IPS-20b (cell line): ENCODE results near the gene PTPN20.

ENCODE experiments used
- H3K27ac ChIP-seq: one replicate; pipeline ENCODE4 v1.5.1; 2013; ENCODE audit warnings: low read length
- H3K27me3 ChIP-seq: 2 replicates; pipeline ENCODE4 v1.6.1; 2013; ENCODE audit warnings: mild to moderate bottlenecking, low read length, inconsistent platforms; ENCODE audit not compliant: insufficient read depth
- H3K36me3 ChIP-seq: 2 replicates; pipeline ENCODE4 v1.6.1; 2013; ENCODE audit warnings: low read depth, mild to moderate bottlenecking, inconsistent platforms, low read length, moderate library complexity; ENCODE audit not compliant: insufficient read depth
- H3K4me1 ChIP-seq: 2 replicates; pipeline ENCODE4 v1.6.1; 2013; ENCODE audit warnings: mild to moderate bottlenecking, control low read depth, inconsistent platforms, low read length, moderate library complexity; ENCODE audit not compliant: insufficient read depth
- H3K4me3 ChIP-seq: 2 replicates; pipeline ENCODE4 v1.5.1; 2013; ENCODE audit warnings: mild to moderate bottlenecking, low read length, inconsistent platforms
- H3K9ac ChIP-seq: 2 replicates; pipeline ENCODE4 v1.6.1; 2013; ENCODE audit warnings: low read depth, mild to moderate bottlenecking, inconsistent platforms, low read length, moderate library complexity
- H3K9me3 ChIP-seq: 2 replicates; pipeline ENCODE4 v1.6.1; 2013; ENCODE audit warnings: mild to moderate bottlenecking, low read depth, low read length, inconsistent platforms; ENCODE audit not compliant: insufficient read depth

PTPN20 gene

GRCh38 chr10:47031901-47032465, 120.8 kb downstream of the PTPN20 start:
- Histone ChIP-seq H3K4me1 (no peaks in the 10 kb centered on the region), H3K9me3 (no peaks in the 10 kb centered on the region), H3K36me3 (no peaks in the 10 kb centered on the region), H3K27ac (no peak overlapping the region), H3K27me3 (no peaks in the 10 kb centered on the region; the same call in 1 of the 2 replicates), H3K9ac (no peak overlapping the region), H3K4me3 (no peak overlapping the region)

GRCh38 chr10:47033081-47033480, 121.9 kb downstream of the PTPN20 start:
- no peak overlapping the region for H3K27ac ChIP-seq
- H3K9me3 ChIP-seq: no peaks in the 10 kb centered on the region
- no peaks in the 10 kb centered on the region for H3K4me1 ChIP-seq
- no peak overlapping the region for H3K4me3 ChIP-seq
- no peak overlapping the region for H3K9ac ChIP-seq
- no peaks in the 10 kb centered on the region for H3K36me3 ChIP-seq
- H3K27me3 ChIP-seq: no peaks in the 10 kb centered on the region; the same call in 1 of the 2 replicates

DNA sequence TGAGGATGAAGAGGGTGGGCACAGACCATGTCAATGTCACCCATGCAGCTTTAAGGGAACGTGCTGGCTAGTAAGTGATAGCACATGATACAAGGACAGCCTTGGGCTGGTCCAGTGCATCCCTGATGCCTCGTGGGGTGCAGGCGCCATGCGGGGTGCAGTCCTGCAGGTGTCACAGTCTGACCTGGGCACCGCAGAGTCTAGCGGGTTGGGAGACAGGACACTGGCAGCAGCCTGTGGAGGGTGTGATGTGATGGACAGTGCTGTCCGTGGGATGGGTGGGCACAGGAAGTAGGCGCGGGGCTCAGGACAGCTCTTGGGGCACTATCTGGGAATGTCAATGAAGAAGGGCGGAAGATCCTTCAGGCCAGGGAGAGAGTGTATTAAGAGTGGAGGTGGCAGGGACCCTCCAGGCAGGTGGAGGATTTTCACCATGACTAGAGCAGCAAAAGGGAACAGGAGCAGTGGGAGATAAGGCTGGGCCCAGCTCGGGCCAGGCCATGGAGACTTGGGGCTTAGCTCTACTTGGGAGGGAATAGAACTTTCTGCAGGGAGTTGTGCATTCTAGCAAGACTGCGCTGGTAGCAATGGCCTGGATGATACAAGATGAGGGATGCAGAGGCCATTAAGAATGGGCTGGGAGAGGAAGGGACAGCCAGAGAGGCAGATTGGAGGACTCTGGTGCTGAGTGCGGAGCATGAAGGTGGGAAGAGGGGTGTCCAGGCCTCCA, 122.5 kb downstream of the PTPN20 start:
- Histone ChIP-seq H3K27ac (no peak overlapping the region), H3K9ac (no peak overlapping the region)

DNA sequence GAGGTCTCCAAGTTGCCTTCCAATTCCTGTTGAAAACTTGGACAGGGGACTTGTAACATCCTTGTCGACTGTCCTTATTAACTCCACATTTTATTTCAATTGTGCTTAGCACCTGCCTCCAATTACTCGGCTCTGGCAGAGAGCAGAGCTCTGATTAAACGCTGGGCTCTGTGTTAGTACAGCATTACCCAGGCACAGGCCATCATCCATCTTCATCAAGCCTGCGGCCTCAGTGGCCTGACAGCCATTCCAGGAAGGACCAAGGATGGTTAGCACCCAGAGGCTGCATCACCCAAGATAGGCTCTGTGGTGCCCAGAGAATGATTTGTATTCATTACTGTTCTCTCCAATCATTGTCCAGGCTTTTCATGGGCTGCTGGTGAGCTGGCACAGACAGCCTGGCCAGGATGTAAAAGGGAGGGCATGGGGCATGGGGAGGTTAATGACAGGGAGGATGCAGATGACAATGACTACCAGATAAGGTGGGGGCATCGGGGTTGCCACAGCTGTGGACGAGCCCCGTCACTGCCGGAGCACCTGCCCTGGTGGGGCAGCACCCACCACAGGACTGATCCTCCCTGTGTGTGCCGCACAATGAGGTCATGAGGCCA, 123.3 kb downstream of the PTPN20 start:
- Histone ChIP-seq H3K4me3 (no peak overlapping the region), H3K36me3 (no peaks in the 10 kb centered on the region), H3K4me1 (no peaks in the 10 kb centered on the region), H3K27me3 (no peaks in the 10 kb centered on the region; the same call in 1 of the 2 replicates), H3K9ac (no peak overlapping the region), H3K27ac (no peak overlapping the region), H3K9me3 (no peaks in the 10 kb centered on the region)

More for the DNA sequence above, 122.5 kb downstream of the PTPN20 start:
- H3K27me3 ChIP-seq: no peaks in the 10 kb centered on the region; the same call in 1 of the 2 replicates
- H3K4me3 ChIP-seq: no peak overlapping the region
- H3K4me1 ChIP-seq: no peaks in the 10 kb centered on the region
- no peaks in the 10 kb centered on the region for H3K36me3 ChIP-seq
- H3K9me3 ChIP-seq: no peaks in the 10 kb centered on the region

GRCh38 chr10:47035171-47035818, 124.1 kb downstream of the PTPN20 start:
- Histone ChIP-seq H3K27ac (no peak overlapping the region), H3K9ac (no peak overlapping the region), H3K4me1 (no peaks in the 10 kb centered on the region), H3K36me3 (no peaks in the 10 kb centered on the region), H3K4me3 (no peak overlapping the region), H3K9me3 (no peaks in the 10 kb centered on the region), H3K27me3 (no peaks in the 10 kb centered on the region; the same call in 1 of the 2 replicates)

DNA sequence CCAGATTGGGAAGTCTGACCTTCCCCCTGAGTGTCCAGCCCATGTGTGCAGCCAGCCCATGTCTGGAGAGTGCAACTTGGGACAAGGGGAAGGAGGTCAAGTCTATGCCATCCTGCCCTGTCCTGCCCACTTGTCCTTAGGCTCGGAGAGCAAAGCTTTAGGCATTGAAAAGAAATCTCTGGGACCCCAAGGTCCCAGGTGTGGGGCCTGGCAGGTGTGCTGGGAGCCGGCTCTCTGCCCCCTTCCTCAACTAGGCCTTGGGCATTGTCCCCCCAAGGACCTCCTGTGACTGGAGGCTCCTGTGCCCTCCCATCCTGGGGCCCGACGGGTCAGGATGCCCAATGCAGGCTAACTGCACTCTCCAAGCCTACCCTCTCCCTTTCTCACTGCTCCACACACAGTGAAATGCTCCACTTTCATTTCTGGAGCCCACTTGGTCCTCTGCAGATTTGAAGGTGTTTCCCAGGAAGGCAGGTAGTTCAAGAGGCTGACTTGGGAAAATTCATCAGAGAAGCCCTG, 124.7 kb downstream of the PTPN20 start:
- Histone ChIP-seq H3K27me3 (no peaks in the 10 kb centered on the region; the same call in 1 of the 2 replicates), H3K27ac (no peak overlapping the region), H3K4me3 (no peak overlapping the region), H3K9ac (no peak overlapping the region), H3K36me3 (no peaks in the 10 kb centered on the region), H3K9me3 (no peaks in the 10 kb centered on the region), H3K4me1 (no peaks in the 10 kb centered on the region)

DNA sequence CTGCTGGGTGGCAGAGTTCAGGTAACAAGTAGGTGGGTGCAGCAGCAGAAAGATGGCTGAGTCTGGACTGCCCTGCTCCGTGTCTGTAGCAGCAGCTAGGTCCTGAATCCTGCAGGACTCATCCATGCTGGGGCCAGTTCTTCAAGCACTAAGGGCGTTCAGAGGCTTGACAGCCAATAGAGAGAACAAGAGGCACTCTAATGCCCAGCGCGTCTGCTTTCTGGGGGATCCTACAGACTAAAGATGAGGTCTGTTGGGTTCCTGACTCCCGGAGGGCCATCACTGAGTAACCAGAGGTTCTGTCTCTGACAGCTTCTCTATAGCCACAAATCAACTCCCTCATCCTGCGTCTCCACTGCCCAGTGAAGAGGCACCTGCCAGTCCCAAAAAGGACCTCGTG, 125.5 kb downstream of the PTPN20 start:
- Histone ChIP-seq H3K36me3 (no peaks in the 10 kb centered on the region), H3K9me3 (no peaks in the 10 kb centered on the region), H3K4me3 (no peak overlapping the region), H3K9ac (no peak overlapping the region), H3K4me1 (no peaks in the 10 kb centered on the region), H3K27me3 (no peaks in the 10 kb centered on the region; the same call in 1 of the 2 replicates), H3K27ac (no peak overlapping the region)

GRCh38 chr10:47037654-47038425, 126.6 kb downstream of the PTPN20 start:
- H3K4me3 ChIP-seq: no peak overlapping the region
- H3K36me3 ChIP-seq: no peaks in the 10 kb centered on the region
- no peaks in the 10 kb centered on the region for H3K4me1 ChIP-seq
- H3K27me3 ChIP-seq: no peaks in the 10 kb centered on the region; the same call in 1 of the 2 replicates
- H3K27ac ChIP-seq: no peak overlapping the region
- no peak overlapping the region for H3K9ac ChIP-seq
- no peaks in the 10 kb centered on the region for H3K9me3 ChIP-seq

DNA sequence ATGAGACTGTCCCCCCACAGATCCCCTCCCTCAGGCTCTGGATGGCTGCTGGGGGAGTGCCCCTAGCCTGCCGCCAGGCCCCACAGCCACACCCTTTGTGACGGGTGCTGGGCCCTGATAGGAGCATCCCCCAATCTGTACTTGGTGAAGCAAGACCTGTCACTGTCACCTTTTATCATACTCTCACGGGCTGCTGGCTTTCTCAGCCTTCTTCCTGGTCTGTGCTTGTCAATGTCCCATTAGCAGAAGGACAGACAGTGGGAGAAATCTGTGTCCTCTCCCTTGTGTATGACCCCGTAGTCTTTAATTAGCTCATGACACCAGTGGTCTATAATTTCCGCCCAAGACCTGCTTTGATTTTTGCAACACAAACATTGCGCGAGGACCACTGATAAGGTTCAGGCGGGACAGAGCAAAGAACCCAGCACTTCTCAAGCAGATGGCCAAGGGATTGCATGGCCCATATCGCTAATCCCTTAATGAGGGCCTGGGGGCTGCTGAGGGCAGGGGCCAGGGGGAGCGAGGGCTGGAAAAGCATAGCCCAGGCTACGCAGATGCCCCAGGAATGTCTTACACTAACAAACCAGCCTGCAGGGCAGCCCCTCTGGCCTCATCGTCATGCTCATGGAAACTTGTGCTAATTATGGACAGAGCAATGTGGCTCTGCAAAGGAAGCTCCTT, 127.8 kb downstream of the PTPN20 start:
- Histone ChIP-seq H3K9me3 (no peaks in the 10 kb centered on the region), H3K27ac (no peak overlapping the region), H3K9ac (no peak overlapping the region), H3K27me3 (no peaks in the 10 kb centered on the region; the same call in 1 of the 2 replicates), H3K4me1 (no peaks in the 10 kb centered on the region), H3K36me3 (no peaks in the 10 kb centered on the region), H3K4me3 (no peak overlapping the region)

GRCh38 chr10:47039562-47039913, 128.3 kb downstream of the PTPN20 start:
- Histone ChIP-seq H3K27me3 (no peaks in the 10 kb centered on the region; the same call in 1 of the 2 replicates), H3K4me3 (no peak overlapping the region), H3K36me3 (no peaks in the 10 kb centered on the region), H3K9ac (no peak overlapping the region), H3K9me3 (no peaks in the 10 kb centered on the region), H3K27ac (no peak overlapping the region), H3K4me1 (no peaks in the 10 kb centered on the region)
